ENCODE measurements around the gene SCCPDH. TPM values are rescaled to one million over a fixed set of nuclear protein-coding genes. Genes with fewer than 3 reads are reported as not detected.

SCCPDH gene
- total RNA-seq, 1 donor: 55.1 TPM

- no peak overlapping the region for H3K4me3 ChIP-seq (ENCODE audit: low read depth, low read length)
- DNase-seq (ENCODE audit: low read depth): no peak
- TF ChIP-seq, protein P1, sequence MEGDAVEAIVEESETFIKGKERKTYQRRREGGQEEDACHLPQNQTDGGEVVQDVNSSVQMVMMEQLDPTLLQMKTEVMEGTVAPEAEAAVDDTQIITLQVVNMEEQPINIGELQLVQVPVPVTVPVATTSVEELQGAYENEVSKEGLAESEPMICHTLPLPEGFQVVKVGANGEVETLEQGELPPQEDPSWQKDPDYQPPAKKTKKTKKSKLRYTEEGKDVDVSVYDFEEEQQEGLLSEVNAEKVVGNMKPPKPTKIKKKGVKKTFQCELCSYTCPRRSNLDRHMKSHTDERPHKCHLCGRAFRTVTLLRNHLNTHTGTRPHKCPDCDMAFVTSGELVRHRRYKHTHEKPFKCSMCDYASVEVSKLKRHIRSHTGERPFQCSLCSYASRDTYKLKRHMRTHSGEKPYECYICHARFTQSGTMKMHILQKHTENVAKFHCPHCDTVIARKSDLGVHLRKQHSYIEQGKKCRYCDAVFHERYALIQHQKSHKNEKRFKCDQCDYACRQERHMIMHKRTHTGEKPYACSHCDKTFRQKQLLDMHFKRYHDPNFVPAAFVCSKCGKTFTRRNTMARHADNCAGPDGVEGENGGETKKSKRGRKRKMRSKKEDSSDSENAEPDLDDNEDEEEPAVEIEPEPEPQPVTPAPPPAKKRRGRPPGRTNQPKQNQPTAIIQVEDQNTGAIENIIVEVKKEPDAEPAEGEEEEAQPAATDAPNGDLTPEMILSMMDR (IDR thresholded peaks at IDR 0.05; ENCODE audit: insufficient read depth, low read length): no peak
These were observed 44.3 kb downstream of the SCCPDH start for GRCh38 chr1:246768403-246769020.

DNA sequence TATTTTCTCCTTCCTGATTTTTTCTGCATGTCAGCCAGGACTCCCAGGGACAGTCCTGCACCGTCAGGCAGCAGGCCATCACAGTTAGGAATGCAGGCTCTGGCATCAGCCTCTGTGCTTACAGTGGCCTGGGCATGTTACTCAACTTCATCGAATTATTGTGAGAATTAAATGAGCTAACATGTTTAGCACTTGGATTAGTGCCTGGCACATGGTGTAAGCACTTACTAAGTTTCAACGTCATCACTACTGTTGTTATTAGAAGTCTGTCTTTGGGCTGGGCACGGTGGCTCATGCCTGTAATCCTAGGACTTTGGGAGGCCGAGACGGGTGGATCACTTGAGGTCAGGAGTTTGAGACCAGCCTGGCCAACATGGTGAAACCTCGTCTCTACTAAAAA, 45.1 kb downstream of the SCCPDH start:
- TF ChIP-seq, protein P1 (IDR thresholded peaks at IDR 0.05; ENCODE audit: insufficient read depth, low read length): no peak
- DNase-seq (ENCODE audit: low read depth): peak; percentile 98
- H3K4me3 ChIP-seq (ENCODE audit: low read depth, low read length): no peak overlapping the region

GRCh38 chr1:246771366-246771765, 47.2 kb downstream of the SCCPDH start:
- no peak for DNase-seq (ENCODE audit: low read depth)
- TF ChIP-seq, protein P1 (IDR thresholded peaks at IDR 0.05; ENCODE audit: insufficient read depth, low read length): no peak

GRCh38 chr1:246772686-246773085, 48.5 kb downstream of the SCCPDH start:
- TF ChIP-seq, protein P1 (IDR thresholded peaks at IDR 0.05; ENCODE audit: insufficient read depth, low read length): no peak
- H3K4me3 ChIP-seq (ENCODE audit: low read depth, low read length): no peak overlapping the region

More at GRCh38 chr1:246771366-246771765, 47.2 kb downstream of the SCCPDH start:
- H3K4me3 ChIP-seq (ENCODE audit: low read depth, low read length): no peak overlapping the region

GRCh38 chr1:246773213-246773641, 49.0 kb downstream of the SCCPDH start:
- no peak for DNase-seq (ENCODE audit: low read depth)
- TF ChIP-seq, protein P1 (IDR thresholded peaks at IDR 0.05; ENCODE audit: insufficient read depth, low read length): no peak
- no peak overlapping the region for H3K4me3 ChIP-seq (ENCODE audit: low read depth, low read length)

More at GRCh38 chr1:246772686-246773085, 48.5 kb downstream of the SCCPDH start:
- no peak for DNase-seq (ENCODE audit: low read depth)

DNA sequence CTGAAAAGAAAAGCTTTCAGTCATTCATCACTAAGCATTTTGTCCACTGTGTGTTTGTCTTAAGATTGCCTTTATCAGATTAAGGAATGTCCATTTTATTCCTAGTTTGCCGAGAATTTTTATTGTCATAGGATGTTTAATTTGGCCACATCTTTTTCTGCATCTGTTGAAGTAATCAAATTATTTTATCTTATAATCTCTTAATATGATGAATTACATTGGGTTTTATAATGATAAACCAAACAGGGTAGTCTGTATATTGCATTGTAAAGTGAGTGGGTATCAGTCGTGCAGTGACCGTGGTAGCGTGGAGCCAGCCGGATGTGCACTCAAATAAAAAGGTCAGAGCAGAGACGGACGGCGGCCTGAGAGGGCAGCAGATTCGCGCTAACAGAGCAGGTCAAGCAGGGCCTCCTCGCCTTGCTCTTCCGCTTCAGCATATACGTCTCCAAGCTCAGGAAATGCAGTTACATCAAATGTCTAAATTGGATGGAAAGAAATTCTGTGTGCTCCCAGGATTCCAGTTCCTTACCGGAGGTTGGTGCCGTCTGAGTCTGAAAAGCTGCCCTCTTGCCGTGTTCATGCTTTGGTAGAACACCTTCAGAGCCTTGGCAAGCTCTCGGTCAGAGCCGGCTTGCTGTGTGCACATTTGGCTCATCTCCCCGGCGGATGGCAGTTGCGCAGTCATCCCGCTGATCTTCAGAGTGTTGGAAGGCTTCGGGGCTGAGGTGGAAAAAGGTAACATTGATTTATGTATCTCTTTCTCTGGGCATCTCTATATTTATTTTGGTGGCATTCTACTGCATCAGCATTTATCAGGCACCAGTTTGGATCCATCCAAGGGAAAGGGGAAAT, 51.5 kb downstream of the SCCPDH start:
- TF ChIP-seq, protein P1 (IDR thresholded peaks at IDR 0.05; ENCODE audit: insufficient read depth, low read length): no peak
- no peak for DNase-seq (ENCODE audit: low read depth)
- H3K4me3 ChIP-seq (ENCODE audit: low read depth, low read length): no peak overlapping the region

Measured in fibroblast of the aortic adventitia (primary cell).